Upper lobe of left lung (tissue), 6 donors: ENCODE data around the gene TDRD5. TPM values are rescaled to one million over a fixed set of nuclear protein-coding genes. Genes with fewer than 3 reads are reported as not detected.

ENCODE experiments used
- ATAC-seq, 2 donors: fragments of 200-7000 bp; cut with Tn5 transposase; one replicate each; pipeline ENCODE4 v1.9.1; 2022; ENCODE audit warnings: mild to moderate bottlenecking in 2 of 2, moderate library complexity in 2 of 2; ENCODE audit not compliant: low FRiP score in 2 of 2
- DNase-seq, 2 donors: peaks; one replicate each; pipeline ENCODE4 v3.0.0-alpha.2; 2019 to 2020
- H3K27ac ChIP-seq, 4 donors: fragments of 200-600 bp; sonication (generic); one replicate each; pipeline ENCODE4 v1.5.1; 2016 to 2019
- H3K27me3 ChIP-seq, 4 donors: fragments of 200-600 bp; sonication (generic); one replicate each; pipeline ENCODE4 v1.5.1; 2017 to 2019
- H3K36me3 ChIP-seq, 4 donors: fragments of 200-600 bp; sonication (generic); one replicate each; pipeline ENCODE4 v1.5.1; 2016 to 2019
- H3K4me1 ChIP-seq, 4 donors: fragments of 200-600 bp; sonication (generic); one replicate each; pipeline ENCODE4 v1.5.1; 2018 to 2019
- H3K4me3 ChIP-seq, 4 donors: fragments of 200-600 bp; sonication (generic); one replicate each; pipeline ENCODE4 v1.5.1; 2017 to 2019; ENCODE audit warnings: mild to moderate bottlenecking in 2 of 4, moderate library complexity in 1 of 4
- H3K9me3 ChIP-seq, 4 donors: fragments of 200-600 bp; sonication (generic); one replicate each; pipeline ENCODE4 v1.5.1; 2018 to 2019
- CTCF ChIP-seq, 6 experiments: fragments of 450-650 bp in 4 of 6; fragments of 200-600 bp in 2 of 6; sonication (generic) in 2 of 6; IDR thresholded peaks; one replicate each; pipeline ENCODE4 v1.5.1; 2016 to 2019; ENCODE audit warnings: antibody characterized with exemption in 6 of 6
- EP300 ChIP-seq, 4 donors: sonication (generic); formaldehyde crosslinking; IDR thresholded peaks; one replicate each; pipeline ENCODE4 v1.5.1; 2017; ENCODE audit warnings: antibody characterized with exemption in 4 of 4, control low read depth in 2 of 4
- POLR2A ChIP-seq, 4 donors: fragments of 450-650 bp; IDR thresholded peaks; one replicate each; pipeline ENCODE4 v1.5.1; 2016 to 2017; ENCODE audit warnings: antibody characterized with exemption in 4 of 4, mild to moderate bottlenecking in 2 of 4
- POLR2AphosphoS5 ChIP-seq, 2 donors: sonication (generic); formaldehyde crosslinking; IDR thresholded peaks; one replicate each; pipeline ENCODE4 v1.5.1; 2017; ENCODE audit warnings: antibody characterized with exemption in 2 of 2
- WGBS, 2 donors: methylation state at CpG; one replicate each; pipeline ENCODE4 v1.1.5; 2017 to 2018; 5-methylcytosine and 5-hydroxymethylcytosine counted together
- total RNA-seq, 6 donors: library from RNA; depleted of rRNA in 4 of 6; stranded (reverse); fragments of >200 nt in 4 of 6; gene quantifications; one replicate each; pipeline versions ENCODE4 v1.1.0 to v1.2.1, GENCODE V29; 2016 to 2021
- donor health status: DM: no; HTN: no; CAD: no; lungs with moderate emphysema.
- donor health status: DM: no; HTN: yes; CAD: no; lungs with severe emphysema.

The TDRD5 gene
- total RNA-seq, 6 donors from 2014 or later = 0.09 to 0.89 (median 0.30) TPM; not detected in 3

DNA sequence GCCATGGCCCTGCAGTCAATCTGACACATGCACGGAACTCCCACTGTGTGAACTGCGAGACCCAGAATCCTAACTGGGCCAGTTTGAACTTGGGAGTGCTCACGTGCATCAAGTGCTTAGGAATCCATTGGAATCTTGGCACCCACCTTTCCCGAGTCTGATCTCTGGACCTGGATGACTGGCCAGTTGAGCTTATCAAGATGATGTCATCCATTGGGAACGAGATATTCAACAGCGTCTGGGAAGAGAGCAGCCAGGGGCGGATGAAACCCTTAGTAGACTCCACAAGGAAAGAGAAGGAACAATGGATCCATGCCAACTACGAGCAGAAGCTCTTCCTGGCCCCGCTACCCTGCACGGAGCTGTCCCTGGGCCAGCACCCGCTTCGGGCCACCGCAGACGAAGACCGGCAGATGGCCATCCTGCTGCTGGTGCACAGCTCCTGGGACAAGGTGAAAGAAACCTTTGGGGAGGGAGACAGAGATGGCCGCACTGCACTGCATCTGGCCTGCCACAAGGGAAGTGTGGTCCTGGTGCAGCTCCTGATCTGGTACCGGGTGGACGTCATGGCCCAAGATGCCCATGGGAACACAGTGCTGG, 3.1 kb upstream of the TDRD5 start:
- WGBS, 2 donors = 92 to 93% methylated on average over 15 to 18 of the region's 18 CpGs

GRCh38 chr1:179589509-179589908, 2.1 kb upstream of the TDRD5 start:
- 93 to 99% methylated on average over 4 of the region's 4 CpGs for WGBS, 2 donors
- H3K27ac ChIP-seq = no peak overlapping the region
- no peak overlapping the region for H3K4me3 ChIP-seq
- no peaks in the 10 kb centered on the region for H3K9me3 ChIP-seq
- no peak for TF ChIP-seq POLR2AphosphoS5 (IDR thresholded peaks at IDR 0.05)
- H3K27me3 ChIP-seq = peaks cover 0 to 14% (median 6%) of the 10 kb centered on the region in 4 donors
- ATAC-seq (no peak), DNase-seq (no peak)
- peaks cover 0 to 19% (median 12%) of the 10 kb centered on the region in 4 donors for H3K4me1 ChIP-seq
- no peaks in the 10 kb centered on the region for H3K36me3 ChIP-seq

More for the DNA sequence above, 3.1 kb upstream of the TDRD5 start:
- Histone ChIP-seq H3K36me3 (no peaks in the 10 kb centered on the region), H3K4me3 (no peak overlapping the region), H3K27me3 (peaks cover 0 to 14% (median 6%) of the 10 kb centered on the region in 4 donors), H3K27ac (no peak overlapping the region), H3K9me3 (no peaks in the 10 kb centered on the region), H3K4me1 (peaks cover 0 to 19% (median 12%) of the 10 kb centered on the region in 4 donors)
- TF ChIP-seq CTCF (IDR thresholded peaks at IDR 0.05) = no peak
- DNase-seq (peak in 1 of 2 donors; percentile 60), ATAC-seq (peak in 1 of 2 donors; percentile 3)

DNA sequence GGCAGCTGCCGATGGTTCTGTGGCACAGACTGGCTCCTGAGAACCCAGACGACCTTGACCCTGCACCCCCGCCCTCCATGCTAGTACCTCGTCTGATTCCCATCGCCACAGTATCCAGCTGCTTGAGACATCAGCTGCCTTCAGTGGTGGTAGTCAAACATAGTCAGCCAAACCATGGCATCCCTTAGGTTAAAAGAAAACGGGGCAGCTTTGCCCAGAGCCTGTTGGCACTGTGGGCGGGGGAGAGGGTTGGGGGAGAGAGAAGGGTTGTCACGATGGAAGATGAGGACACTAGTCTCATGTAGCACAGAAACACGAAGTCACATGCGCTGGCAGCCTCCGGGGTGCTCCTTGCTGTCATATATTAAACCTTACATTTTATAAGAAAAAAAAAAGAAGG, 961 bp upstream of the TDRD5 start:
- Histone ChIP-seq H3K27me3 (peaks cover 0 to 14% (median 6%) of the 10 kb centered on the region in 4 donors), H3K4me3 (no peak overlapping the region), H3K36me3 (no peaks in the 10 kb centered on the region), H3K27ac (no peak overlapping the region), H3K4me1 (peaks cover 0 to 19% (median 12%) of the 10 kb centered on the region in 4 donors), H3K9me3 (no peaks in the 10 kb centered on the region)
- ATAC-seq (no peak), DNase-seq (no peak)
- 88 to 92% methylated on average over 11 of the region's 11 CpGs for WGBS, 2 donors
- TF ChIP-seq POLR2AphosphoS5 (IDR thresholded peaks at IDR 0.05) (no peak), EP300 (IDR thresholded peaks at IDR 0.05) (no peak), CTCF (IDR thresholded peaks at IDR 0.05) (no peak)

GRCh38 chr1:179591253-179591591, 410 bp upstream of the TDRD5 start:
- Histone ChIP-seq H3K27ac (no peak overlapping the region), H3K4me1 (peaks cover 0 to 14% (median 10%) of the 10 kb centered on the region in 4 donors), H3K36me3 (no peaks in the 10 kb centered on the region), H3K9me3 (no peaks in the 10 kb centered on the region), H3K4me3 (peak overlapping the region in 3 of 4 donors; percentile 15 to 34 (median 28)), H3K27me3 (peaks cover 0 to 11% (median 5%) of the 10 kb centered on the region in 4 donors)
- no peak for TF ChIP-seq EP300 (IDR thresholded peaks at IDR 0.05)
- no peak for TF ChIP-seq POLR2AphosphoS5 (IDR thresholded peaks at IDR 0.05)
- TF ChIP-seq POLR2A (IDR thresholded peaks at IDR 0.05) = no peak
- no peak for TF ChIP-seq CTCF (IDR thresholded peaks at IDR 0.05)
- no peak for ATAC-seq
- 37 to 44% methylated on average over 7 of the region's 7 CpGs for WGBS, 2 donors
- DNase-seq = no peak

DNA sequence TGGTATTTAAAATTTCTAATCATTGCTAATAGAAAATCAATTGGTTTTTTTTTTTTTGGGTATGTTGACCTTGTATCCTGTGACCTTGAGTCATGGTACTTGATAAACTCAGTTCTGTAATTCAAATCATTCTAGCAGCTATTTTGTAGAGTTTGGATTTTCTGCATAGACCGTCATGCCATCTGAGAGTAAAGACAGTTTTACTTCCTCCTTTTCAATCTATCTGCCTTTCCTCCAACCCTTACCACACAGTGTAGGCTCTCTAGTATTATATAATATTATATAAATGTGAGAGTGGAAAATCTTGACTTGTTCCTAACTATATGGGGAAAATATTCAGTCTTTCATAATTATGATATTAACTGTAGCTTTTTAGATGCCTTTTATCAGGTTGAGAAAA, 7.0 kb downstream of the TDRD5 start:
- Histone ChIP-seq H3K27me3 (no peaks in the 10 kb centered on the region), H3K27ac (no peak overlapping the region), H3K36me3 (no peaks in the 10 kb centered on the region), H3K9me3 (no peaks in the 10 kb centered on the region), H3K4me3 (no peak overlapping the region), H3K4me1 (no peaks in the 10 kb centered on the region)
- TF ChIP-seq EP300 (IDR thresholded peaks at IDR 0.05) = no peak
- no peak for TF ChIP-seq POLR2A (IDR thresholded peaks at IDR 0.05)
- no peak for TF ChIP-seq POLR2AphosphoS5 (IDR thresholded peaks at IDR 0.05)
- TF ChIP-seq CTCF (IDR thresholded peaks at IDR 0.05) = no peak
- DNase-seq (no peak), ATAC-seq (no peak)
- 46 to 57% methylated on average over 1 of the region's 1 CpG for WGBS, 2 donors
